Activated CD4-positive, alpha-beta T cell treated with anti-CD3 and anti-CD28 coated beads, Interleukin-2, amount 50 U/mL, for 48 hours (primary cell): ENCODE data around the gene CDC42SE2.
A peak's percentile ranks its signal among the peaks of the same experiment; 100 is the strongest.

Experiments
- DNase-seq, 2 experiments: peaks; one replicate each; pipeline ENCODE4 v3.0.0-alpha.2; 2020

The CDC42SE2 gene

GRCh38 chr5:131263648-131264450 lies at the start of gene CDC42SE2:
CDC42SE2 (plus strand) TSS chr5:131264053; CDS start chr5:131359494, 95,441 bp downstream.
- DNase-seq: peak; percentile 78 to 81

- DNase-seq: no peak
These were observed 49.1 kb upstream of the CDC42SE2 start for GRCh38 chr5:131214609-131215227.

- DNase-seq: no peak
These were observed 46.1 kb upstream of the CDC42SE2 start for GRCh38 chr5:131217791-131218190.

GRCh38 chr5:131218392-131218791 lies 45.5 kb upstream of the CDC42SE2 start:
- DNase-seq: no peak

- no peak for DNase-seq
These were observed 43.3 kb upstream of the CDC42SE2 start for GRCh38 chr5:131220566-131220965.

- no peak for DNase-seq
These were observed 42.7 kb upstream of the CDC42SE2 start for GRCh38 chr5:131221008-131221703.

GRCh38 chr5:131221888-131222287 lies 42.0 kb upstream of the CDC42SE2 start:
- no peak for DNase-seq

GRCh38 chr5:131222731-131223130 lies 41.1 kb upstream of the CDC42SE2 start:
- no peak for DNase-seq

GRCh38 chr5:131223751-131224386 lies 40.0 kb upstream of the CDC42SE2 start:
- DNase-seq: no peak

- DNase-seq: no peak
These were observed 39.3 kb upstream of the CDC42SE2 start for GRCh38 chr5:131224387-131225201.

- no peak for DNase-seq
These were observed 38.4 kb upstream of the CDC42SE2 start for GRCh38 chr5:131225282-131225974.

- no peak for DNase-seq
These were observed 37.0 kb upstream of the CDC42SE2 start for GRCh38 chr5:131226899-131227298.

GRCh38 chr5:131228646-131229045 lies 35.2 kb upstream of the CDC42SE2 start:
- DNase-seq: no peak

GRCh38 chr5:131229623-131230022 lies 34.2 kb upstream of the CDC42SE2 start:
- no peak for DNase-seq

GRCh38 chr5:131230406-131230805 lies 33.4 kb upstream of the CDC42SE2 start:
- DNase-seq: no peak

GRCh38 chr5:131239686-131240085 lies 24.2 kb upstream of the CDC42SE2 start:
- DNase-seq: no peak

- DNase-seq: peak in 1 of 2 experiments; percentile 16
These were observed 21.1 kb upstream of the CDC42SE2 start for GRCh38 chr5:131242728-131243255.

GRCh38 chr5:131245312-131245711 lies 18.5 kb upstream of the CDC42SE2 start:
- no peak for DNase-seq

- DNase-seq: no peak
These were observed 17.9 kb upstream of the CDC42SE2 start for GRCh38 chr5:131245948-131246347.

GRCh38 chr5:131246504-131246903 lies 17.3 kb upstream of the CDC42SE2 start:
- DNase-seq: no peak

GRCh38 chr5:131250751-131251475 lies 12.9 kb upstream of the CDC42SE2 start:
- no peak for DNase-seq
